ENCODE results near the gene LRP3.

LRP3 gene

DNA sequence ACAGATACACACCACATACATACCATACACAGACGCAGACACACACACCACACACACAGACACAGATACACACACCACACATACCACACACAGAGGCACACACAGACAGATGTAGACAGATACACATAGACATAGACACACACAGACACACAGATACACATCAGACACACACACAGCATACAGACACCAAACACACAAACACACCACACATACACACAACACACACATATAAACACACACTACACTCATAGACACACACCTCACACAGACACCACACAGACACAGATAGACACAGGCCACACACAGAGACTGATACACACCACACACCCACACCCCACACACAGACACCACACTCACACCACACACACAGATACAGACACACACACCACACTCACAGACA, 56.4 kb downstream of the LRP3 start:
- ChIA-PET POLR2A (no interaction called here), CTCF (no interaction called here)
- H3K4me3 ChIP-seq (ENCODE audit: low read depth, low read length), result no peak overlapping the region
- no peak for DNase-seq (ENCODE audit: low read depth, low spot score)
- TF ChIP-seq, protein P1, sequence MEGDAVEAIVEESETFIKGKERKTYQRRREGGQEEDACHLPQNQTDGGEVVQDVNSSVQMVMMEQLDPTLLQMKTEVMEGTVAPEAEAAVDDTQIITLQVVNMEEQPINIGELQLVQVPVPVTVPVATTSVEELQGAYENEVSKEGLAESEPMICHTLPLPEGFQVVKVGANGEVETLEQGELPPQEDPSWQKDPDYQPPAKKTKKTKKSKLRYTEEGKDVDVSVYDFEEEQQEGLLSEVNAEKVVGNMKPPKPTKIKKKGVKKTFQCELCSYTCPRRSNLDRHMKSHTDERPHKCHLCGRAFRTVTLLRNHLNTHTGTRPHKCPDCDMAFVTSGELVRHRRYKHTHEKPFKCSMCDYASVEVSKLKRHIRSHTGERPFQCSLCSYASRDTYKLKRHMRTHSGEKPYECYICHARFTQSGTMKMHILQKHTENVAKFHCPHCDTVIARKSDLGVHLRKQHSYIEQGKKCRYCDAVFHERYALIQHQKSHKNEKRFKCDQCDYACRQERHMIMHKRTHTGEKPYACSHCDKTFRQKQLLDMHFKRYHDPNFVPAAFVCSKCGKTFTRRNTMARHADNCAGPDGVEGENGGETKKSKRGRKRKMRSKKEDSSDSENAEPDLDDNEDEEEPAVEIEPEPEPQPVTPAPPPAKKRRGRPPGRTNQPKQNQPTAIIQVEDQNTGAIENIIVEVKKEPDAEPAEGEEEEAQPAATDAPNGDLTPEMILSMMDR (IDR thresholded peaks at IDR 0.05; ENCODE audit: insufficient read depth, low read length, missing control alignments), result no peak

DNA sequence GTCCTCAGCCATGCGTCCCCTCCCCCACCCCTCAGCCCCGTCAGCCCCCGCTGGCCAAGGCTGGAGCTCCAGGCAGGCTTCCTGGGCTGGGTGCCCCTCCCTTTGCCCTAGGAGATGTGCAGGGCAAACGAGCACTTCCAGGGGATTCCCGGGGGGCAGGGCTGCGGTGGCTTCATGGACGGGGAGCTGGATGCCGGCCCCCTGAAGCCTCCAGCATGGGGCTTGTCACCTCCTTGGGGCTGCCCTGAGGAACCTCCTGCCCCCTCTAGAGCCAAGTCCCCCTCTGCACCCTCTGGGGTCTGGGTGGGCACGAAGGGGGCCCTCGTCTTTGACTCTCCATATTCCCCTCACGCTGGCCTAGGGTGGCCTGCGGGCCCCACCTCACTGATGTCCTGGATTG, 56.9 kb downstream of the LRP3 start:
- no peak overlapping the region for H3K4me3 ChIP-seq (ENCODE audit: low read depth, low read length)
- no peak for DNase-seq (ENCODE audit: low read depth, low spot score)
- CTCF ChIA-PET, result no interaction called here
- POLR2A ChIA-PET, result no interaction called here
- TF ChIP-seq, protein P1 (IDR thresholded peaks at IDR 0.05; ENCODE audit: insufficient read depth, low read length, missing control alignments), result no peak

DNA sequence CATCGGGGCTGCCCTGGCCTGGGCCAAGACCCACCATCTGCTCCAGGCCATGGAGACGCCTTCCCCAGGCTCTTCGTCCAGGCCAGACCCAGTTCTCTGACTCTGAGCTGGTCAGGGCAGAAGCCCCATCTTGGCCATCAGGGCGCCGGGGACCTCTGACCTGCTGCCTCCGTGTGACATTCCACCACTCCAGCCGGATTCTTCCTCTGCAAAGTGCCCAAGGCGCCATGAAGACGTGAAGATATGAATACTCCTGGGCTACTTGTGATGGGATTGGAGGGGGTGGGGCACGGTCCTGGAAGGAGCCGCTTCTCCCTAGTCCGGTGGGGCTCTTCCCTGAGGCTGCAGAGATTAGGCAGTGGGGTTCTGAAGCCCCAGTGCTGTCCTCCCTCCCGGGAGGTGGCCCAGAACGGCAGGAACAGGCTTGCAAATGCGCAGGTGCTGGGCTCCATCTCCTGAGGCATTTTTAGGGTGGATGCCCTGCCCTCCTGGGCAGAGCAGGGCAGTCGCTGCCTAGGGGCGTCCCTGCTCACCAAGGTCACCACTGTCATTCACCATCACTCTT, 57.5 kb downstream of the LRP3 start:
- no peak overlapping the region for H3K4me3 ChIP-seq (ENCODE audit: low read depth, low read length)
- POLR2A ChIA-PET, result no interaction called here
- CTCF ChIA-PET, result interaction anchor here (3.9 kb wide), 1 partner anchor 16 kb away, joined by 14 read pairs; no protein-coding TSS in a partner anchor

DNA sequence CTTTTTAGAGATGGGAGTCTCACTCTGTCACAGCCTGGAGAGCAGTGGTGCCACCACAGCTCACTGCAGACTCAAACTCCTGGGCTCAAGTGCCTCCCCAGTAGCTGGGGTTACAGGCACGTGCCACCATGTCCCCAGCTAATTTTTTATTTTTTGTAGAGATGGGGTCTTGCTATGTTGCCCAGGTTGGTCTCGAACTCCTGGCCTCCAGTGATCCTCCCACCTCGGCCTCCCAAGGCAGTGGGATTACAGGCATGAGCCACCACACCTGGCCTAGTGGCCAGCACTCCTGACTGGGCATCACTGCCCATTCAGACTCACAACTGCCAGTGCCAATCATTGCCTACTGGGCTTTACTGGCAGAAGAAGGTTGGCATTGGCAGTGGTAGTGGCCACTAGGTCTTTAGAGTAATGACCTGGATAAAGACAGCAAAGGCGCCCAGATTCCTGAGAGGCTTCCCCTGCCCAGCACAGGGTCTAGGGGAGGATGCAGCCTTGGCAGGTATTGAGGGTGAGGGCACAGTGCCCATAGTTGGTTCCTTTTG, 58.4 kb downstream of the LRP3 start:
- ChIA-PET CTCF (interaction anchor here (2.0 to 3.9 kb wide), 2 partner anchors 11 to 17 kb away, joined by 5 to 14 read pairs; no protein-coding TSS in a partner anchor), POLR2A (no interaction called here)
- TF ChIP-seq, protein P1 (IDR thresholded peaks at IDR 0.05; ENCODE audit: insufficient read depth, low read length, missing control alignments), result no peak

More for the DNA sequence above, 57.5 kb downstream of the LRP3 start:
- TF ChIP-seq, protein P1 (IDR thresholded peaks at IDR 0.05; ENCODE audit: insufficient read depth, low read length, missing control alignments), result no peak
- no peak for DNase-seq (ENCODE audit: low read depth, low spot score)

DNA sequence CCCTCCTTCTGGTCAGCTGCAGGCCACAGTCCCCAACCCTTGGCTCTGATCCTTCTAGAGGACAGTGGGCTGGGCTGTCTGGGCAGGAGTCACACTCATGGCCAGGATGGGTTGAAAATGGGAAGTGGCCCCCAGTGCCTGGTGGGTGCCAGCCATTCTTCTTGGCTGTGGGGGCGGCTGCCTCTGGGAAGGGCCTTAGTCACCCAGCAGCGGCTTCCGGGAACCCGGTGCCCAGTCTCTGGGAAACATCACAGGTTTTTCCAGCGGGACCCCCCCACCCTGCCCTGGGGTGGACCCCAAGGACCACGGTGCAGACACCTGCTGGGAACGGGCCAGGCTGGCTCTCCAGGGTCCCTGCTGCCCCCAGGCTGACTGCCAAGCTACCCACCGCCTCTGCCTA, 58.8 kb downstream of the LRP3 start:
- CTCF ChIA-PET, result interaction anchor here (2.0 to 3.9 kb wide), 2 partner anchors 11 to 17 kb away, joined by 5 to 14 read pairs; no protein-coding TSS in a partner anchor
- TF ChIP-seq, protein P1 (IDR thresholded peaks at IDR 0.05; ENCODE audit: insufficient read depth, low read length, missing control alignments), result no peak
- no peak overlapping the region for H3K4me3 ChIP-seq (ENCODE audit: low read depth, low read length)
- POLR2A ChIA-PET, result no interaction called here
- no peak for DNase-seq (ENCODE audit: low read depth, low spot score)

More for the DNA sequence above, 58.4 kb downstream of the LRP3 start:
- H3K4me3 ChIP-seq (ENCODE audit: low read depth, low read length), result no peak overlapping the region
- no peak for DNase-seq (ENCODE audit: low read depth, low spot score)

DNA sequence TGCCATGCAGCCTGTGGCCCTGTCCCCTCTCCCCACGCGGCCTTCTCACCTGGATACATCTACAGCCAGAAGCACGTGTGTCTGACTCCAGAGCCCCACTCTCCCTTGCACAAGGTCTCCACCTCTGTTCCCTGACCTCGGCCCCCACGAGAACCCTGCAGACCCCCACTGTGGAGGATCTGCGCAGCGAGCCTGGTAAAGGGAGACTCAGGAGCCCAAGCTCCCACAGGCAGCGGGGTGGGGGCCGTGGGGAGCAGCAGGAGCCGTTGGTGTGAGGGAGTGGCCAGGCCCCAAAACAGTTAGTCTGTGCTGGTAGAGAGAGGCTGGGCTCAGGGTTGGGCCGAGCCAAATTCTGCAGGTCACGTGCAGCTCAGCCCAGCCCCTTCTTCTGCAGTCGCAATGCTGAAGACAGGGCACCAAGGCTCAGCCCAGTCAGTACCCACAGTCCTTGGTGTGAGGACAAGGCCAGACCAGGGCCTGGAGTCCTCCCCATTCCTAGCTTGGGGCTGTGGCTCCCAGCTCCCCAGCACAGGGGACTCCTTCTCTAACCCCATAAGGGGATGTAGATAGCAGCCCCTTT, 60.2 kb downstream of the LRP3 start:
- ChIA-PET CTCF (interaction anchor here (0.9 to 3.9 kb wide), 4 partner anchors 12 to 162 kb away, joined by 3 to 14 read pairs (median 4); no protein-coding TSS in a partner anchor), POLR2A (no interaction called here)
- no peak overlapping the region for H3K4me3 ChIP-seq (ENCODE audit: low read depth, low read length)
- no peak for DNase-seq (ENCODE audit: low read depth, low spot score)
- TF ChIP-seq, protein P1 (IDR thresholded peaks at IDR 0.05; ENCODE audit: insufficient read depth, low read length, missing control alignments), result no peak

Measured in AG04449 (cell line).